ENCODE measurements around the gene PAX5. TPM values are rescaled to one million over a fixed set of nuclear protein-coding genes. Genes with fewer than 3 reads are reported as not detected.
"Not testable (repeated sequence)": the region's sequence is repeated elsewhere in the genome, so short reads cannot be mapped to it uniquely, and the experiment has no call there.

PAX5 gene
- total and polyA plus RNA-seq, 2 donors (not counting 1 experiment from before 2014, with no cell fraction given), result not detected

- Histone ChIP-seq H2AFZ (ENCODE audit: low read length) (no peak overlapping the region), H3K36me3 (ENCODE audit: control insufficient read depth, insufficient read depth, low read length) (no peaks in the 10 kb centered on the region), H4K20me1 (ENCODE audit: control insufficient read depth, extremely low read depth, insufficient read depth, low read length) (no peaks in the 10 kb centered on the region), H3K27ac (ENCODE audit: insufficient read depth, low read length) (no peak overlapping the region), H3K9ac (ENCODE audit: insufficient read depth, low read length) (no peak overlapping the region), H3K79me2 (ENCODE audit: control insufficient read depth, insufficient read depth, low read length) (no peaks in the 10 kb centered on the region), H3K27me3 (ENCODE audit: control insufficient read depth, insufficient read depth, low read length) (peaks cover 21% of the 10 kb centered on the region), H3K4me1 (ENCODE audit: control insufficient read depth, extremely low read depth, insufficient read depth, low read length) (no peaks in the 10 kb centered on the region), H3K9me3 (ENCODE audit: control insufficient read depth, insufficient read depth, low read depth, low read length) (no peaks in the 10 kb centered on the region), H3K4me2 (ENCODE audit: extremely low read depth, insufficient read depth, low read length) (no peak overlapping the region), H3K4me3 (replicated peaks in 1 of 4; ENCODE audit: control extremely low read depth in 1 of 4, insufficient read depth in 1 of 4, low read depth in 3 of 4, low read length in 4 of 4) (no peak overlapping the region)
- no peak for DNase-seq (ENCODE audit: low read depth in 2 of 2)
- TF ChIP-seq, protein P1, sequence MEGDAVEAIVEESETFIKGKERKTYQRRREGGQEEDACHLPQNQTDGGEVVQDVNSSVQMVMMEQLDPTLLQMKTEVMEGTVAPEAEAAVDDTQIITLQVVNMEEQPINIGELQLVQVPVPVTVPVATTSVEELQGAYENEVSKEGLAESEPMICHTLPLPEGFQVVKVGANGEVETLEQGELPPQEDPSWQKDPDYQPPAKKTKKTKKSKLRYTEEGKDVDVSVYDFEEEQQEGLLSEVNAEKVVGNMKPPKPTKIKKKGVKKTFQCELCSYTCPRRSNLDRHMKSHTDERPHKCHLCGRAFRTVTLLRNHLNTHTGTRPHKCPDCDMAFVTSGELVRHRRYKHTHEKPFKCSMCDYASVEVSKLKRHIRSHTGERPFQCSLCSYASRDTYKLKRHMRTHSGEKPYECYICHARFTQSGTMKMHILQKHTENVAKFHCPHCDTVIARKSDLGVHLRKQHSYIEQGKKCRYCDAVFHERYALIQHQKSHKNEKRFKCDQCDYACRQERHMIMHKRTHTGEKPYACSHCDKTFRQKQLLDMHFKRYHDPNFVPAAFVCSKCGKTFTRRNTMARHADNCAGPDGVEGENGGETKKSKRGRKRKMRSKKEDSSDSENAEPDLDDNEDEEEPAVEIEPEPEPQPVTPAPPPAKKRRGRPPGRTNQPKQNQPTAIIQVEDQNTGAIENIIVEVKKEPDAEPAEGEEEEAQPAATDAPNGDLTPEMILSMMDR (conservative IDR thresholded peaks at IDR 0.05 in 1 of 2, IDR thresholded peaks at IDR 0.05 in 1 of 2; ENCODE audit: low read depth in 1 of 2, low read length in 2 of 2), result no peak
- no peak for TF ChIP-seq EZH2 (IDR thresholded peaks at IDR 0.05; ENCODE audit: low read length, missing control alignments)
These were observed 22.2 kb upstream of the PAX5 start for GRCh38 chr9:37056046-37056920.

DNA sequence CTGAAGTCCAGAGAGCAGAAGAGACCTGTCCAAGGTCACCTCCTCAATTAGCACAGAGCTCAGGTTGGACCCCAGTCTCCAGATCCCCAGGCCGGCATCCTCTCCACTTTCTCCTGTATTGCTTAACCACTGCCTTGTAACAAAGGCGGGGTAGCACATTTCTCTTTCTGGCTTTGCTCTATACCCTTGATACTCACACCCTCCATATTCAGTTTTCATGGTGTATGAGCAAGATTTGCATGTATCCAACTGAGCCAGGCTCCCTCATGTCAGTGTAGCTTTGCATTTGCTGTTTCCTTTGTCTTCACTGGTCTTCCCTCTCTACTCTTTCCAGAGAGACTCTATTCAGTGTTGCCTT, 20.3 kb upstream of the PAX5 start:
- H3K27ac ChIP-seq (ENCODE audit: insufficient read depth, low read length); H3K9me3 ChIP-seq (ENCODE audit: control insufficient read depth, insufficient read depth, low read depth, low read length); H3K36me3 ChIP-seq (ENCODE audit: control insufficient read depth, insufficient read depth, low read length); H3K9ac ChIP-seq (ENCODE audit: insufficient read depth, low read length); DNase-seq (ENCODE audit: low read depth in 2 of 2); H3K4me3 ChIP-seq (replicated peaks in 1 of 4; ENCODE audit: control extremely low read depth in 1 of 4, insufficient read depth in 1 of 4, low read depth in 3 of 4, low read length in 4 of 4); H3K79me2 ChIP-seq (ENCODE audit: control insufficient read depth, insufficient read depth, low read length); H3K4me2 ChIP-seq (ENCODE audit: extremely low read depth, insufficient read depth, low read length); H2AFZ ChIP-seq (ENCODE audit: low read length); H4K20me1 ChIP-seq (ENCODE audit: control insufficient read depth, extremely low read depth, insufficient read depth, low read length); H3K4me1 ChIP-seq (ENCODE audit: control insufficient read depth, extremely low read depth, insufficient read depth, low read length): not testable (repeated sequence)
- H3K27me3 ChIP-seq (ENCODE audit: control insufficient read depth, insufficient read depth, low read length), result peaks cover 18% of the 10 kb centered on the region

- H3K79me2 ChIP-seq (ENCODE audit: control insufficient read depth, insufficient read depth, low read length), result no peaks in the 10 kb centered on the region
- H3K4me1 ChIP-seq (ENCODE audit: control insufficient read depth, extremely low read depth, insufficient read depth, low read length), result no peaks in the 10 kb centered on the region
- no peaks in the 10 kb centered on the region for H3K9me3 ChIP-seq (ENCODE audit: control insufficient read depth, insufficient read depth, low read depth, low read length)
- H3K27ac ChIP-seq (ENCODE audit: insufficient read depth, low read length), result no peak overlapping the region
- DNase-seq (ENCODE audit: low read depth in 2 of 2), result no peak
- H3K4me2 ChIP-seq (ENCODE audit: extremely low read depth, insufficient read depth, low read length), result no peak overlapping the region
- H4K20me1 ChIP-seq (ENCODE audit: control insufficient read depth, extremely low read depth, insufficient read depth, low read length), result no peaks in the 10 kb centered on the region
- no peak for TF ChIP-seq EZH2 (IDR thresholded peaks at IDR 0.05; ENCODE audit: low read length, missing control alignments)
- TF ChIP-seq, protein P1 (conservative IDR thresholded peaks at IDR 0.05 in 1 of 2, IDR thresholded peaks at IDR 0.05 in 1 of 2; ENCODE audit: low read depth in 1 of 2, low read length in 2 of 2), result no peak
- peaks cover 18% of the 10 kb centered on the region for H3K27me3 ChIP-seq (ENCODE audit: control insufficient read depth, insufficient read depth, low read length)
- H2AFZ ChIP-seq (ENCODE audit: low read length), result no peak overlapping the region
- no peak overlapping the region for H3K9ac ChIP-seq (ENCODE audit: insufficient read depth, low read length)
- no peak overlapping the region for H3K4me3 ChIP-seq (replicated peaks in 1 of 4; ENCODE audit: control extremely low read depth in 1 of 4, insufficient read depth in 1 of 4, low read depth in 3 of 4, low read length in 4 of 4)
- no peaks in the 10 kb centered on the region for H3K36me3 ChIP-seq (ENCODE audit: control insufficient read depth, insufficient read depth, low read length)
These were observed 19.8 kb upstream of the PAX5 start for GRCh38 chr9:37053684-37054362.
